Camera-type eye (tissue), 1 donor: ENCODE measurements around the gene PRSS35. TPM values are rescaled to one million over a fixed set of nuclear protein-coding genes. Genes with fewer than 3 reads are reported as not detected.

Experiments used
- total RNA-seq: library from RNA; depleted of rRNA; stranded (reverse); fragments of >200 nt; gene quantifications from one replicate; pipeline ENCODE4 v1.2.3, GENCODE V29; 2014

Gene PRSS35
- 153 TPM for total RNA-seq

DNA sequence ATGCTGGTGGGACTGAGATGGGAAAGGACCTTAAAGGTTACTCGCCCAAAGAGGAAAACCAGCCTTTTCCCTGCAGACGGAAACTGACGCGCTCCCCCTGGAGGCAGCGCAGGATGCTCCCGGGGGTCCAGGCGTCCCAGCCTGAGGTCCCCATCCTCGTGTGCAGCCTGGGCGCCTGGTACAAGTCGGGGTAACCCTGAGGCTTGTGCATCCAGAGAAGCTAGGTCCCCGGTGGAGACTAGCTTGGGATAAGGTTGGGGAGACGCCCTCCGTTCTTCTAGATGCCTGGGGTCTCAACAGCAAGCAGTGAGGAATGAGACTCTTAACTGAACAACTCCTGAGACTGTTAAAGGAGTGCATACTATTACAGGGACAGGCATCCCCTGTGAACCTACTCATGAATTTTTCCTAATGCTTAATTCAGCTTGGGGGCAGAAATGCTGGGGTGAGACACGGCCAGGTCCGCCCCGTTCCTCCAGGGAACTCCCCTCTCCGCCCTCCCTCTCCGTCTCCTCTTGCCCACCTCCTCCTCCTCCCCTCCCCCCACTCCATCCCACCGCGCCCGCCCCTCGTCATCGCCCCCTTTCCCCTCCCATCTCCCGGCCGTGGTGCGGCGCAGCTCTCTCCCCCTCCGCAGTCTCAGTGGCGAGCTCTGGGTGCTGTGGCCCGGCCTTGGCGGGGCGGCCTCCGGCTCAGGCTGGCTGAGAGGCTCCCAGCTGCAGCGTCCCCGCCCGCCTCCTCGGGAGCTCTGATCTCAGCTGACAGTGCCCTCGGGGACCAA, at the start of gene PRSS35:
Gene PRSS35, plus strand, starts transcription at position 634 of the 781 bp plus-strand sequence. CDS start 10,908 bp downstream, outside the sequence.

Other genes with a start within 250 kb of the PRSS35 start
- 17.9 TPM for gene ME1, start 81.5 kb upstream of the PRSS35 start, total RNA-seq
- gene SNAP91, start 196.6 kb downstream of the PRSS35 start, total RNA-seq = 68.5 TPM